ENCODE measurements around the gene RSBN1. TPM values are rescaled to one million over a fixed set of nuclear protein-coding genes. Genes with fewer than 3 reads are reported as not detected.

RSBN1 gene
- total and polyA plus RNA-seq, 2 donors (not counting 1 experiment from before 2014, with no cell fraction given) = 9.4 to 10.2 TPM

- peak in 1 of 2 donors; percentile 42 for TF ChIP-seq CTCF (conservative IDR thresholded peaks at IDR 0.05 in 1 of 2, IDR thresholded peaks at IDR 0.05 in 1 of 2; ENCODE audit: low read depth in 1 of 2, low read length in 2 of 2)
- TF ChIP-seq EZH2 (IDR thresholded peaks at IDR 0.05; ENCODE audit: low read length, missing control alignments) = no peak
- no peak overlapping the region for H2AFZ ChIP-seq (ENCODE audit: low read length)
- no peak overlapping the region for H3K27ac ChIP-seq (ENCODE audit: insufficient read depth, low read length)
- peak; percentile 32 to 74 for DNase-seq (ENCODE audit: low read depth in 2 of 2)
- H4K20me1 ChIP-seq (ENCODE audit: control insufficient read depth, extremely low read depth, insufficient read depth, low read length) = no peaks in the 10 kb centered on the region
- no peaks in the 10 kb centered on the region for H3K27me3 ChIP-seq (ENCODE audit: control insufficient read depth, insufficient read depth, low read length)
- no peaks in the 10 kb centered on the region for H3K36me3 ChIP-seq (ENCODE audit: control insufficient read depth, insufficient read depth, low read length)
- H3K9me3 ChIP-seq (ENCODE audit: control insufficient read depth, insufficient read depth, low read depth, low read length) = no peaks in the 10 kb centered on the region
- H3K4me2 ChIP-seq (ENCODE audit: extremely low read depth, insufficient read depth, low read length) = peak overlapping the region; percentile 49
- no peaks in the 10 kb centered on the region for H3K4me1 ChIP-seq (ENCODE audit: control insufficient read depth, extremely low read depth, insufficient read depth, low read length)
- H3K4me3 ChIP-seq (replicated peaks in 1 of 4; ENCODE audit: control extremely low read depth in 1 of 4, insufficient read depth in 1 of 4, low read depth in 3 of 4, low read length in 4 of 4) = no peak overlapping the region
- no peaks in the 10 kb centered on the region for H3K79me2 ChIP-seq (ENCODE audit: control insufficient read depth, insufficient read depth, low read length)
- no peak overlapping the region for H3K9ac ChIP-seq (ENCODE audit: insufficient read depth, low read length)
Measured at GRCh38 chr1:113835686-113836290, 23.5 kb upstream of the RSBN1 start.

- no peak for DNase-seq (ENCODE audit: low read depth in 2 of 2)
- no peaks in the 10 kb centered on the region for H3K79me2 ChIP-seq (ENCODE audit: control insufficient read depth, insufficient read depth, low read length)
- H3K4me1 ChIP-seq (ENCODE audit: control insufficient read depth, extremely low read depth, insufficient read depth, low read length) = no peaks in the 10 kb centered on the region
- no peak overlapping the region for H2AFZ ChIP-seq (ENCODE audit: low read length)
- no peaks in the 10 kb centered on the region for H3K36me3 ChIP-seq (ENCODE audit: control insufficient read depth, insufficient read depth, low read length)
- no peak overlapping the region for H3K9ac ChIP-seq (ENCODE audit: insufficient read depth, low read length)
- no peaks in the 10 kb centered on the region for H3K9me3 ChIP-seq (ENCODE audit: control insufficient read depth, insufficient read depth, low read depth, low read length)
- no peak overlapping the region for H3K4me3 ChIP-seq (replicated peaks in 1 of 4; ENCODE audit: control extremely low read depth in 1 of 4, insufficient read depth in 1 of 4, low read depth in 3 of 4, low read length in 4 of 4)
- H3K4me2 ChIP-seq (ENCODE audit: extremely low read depth, insufficient read depth, low read length) = no peak overlapping the region
- no peaks in the 10 kb centered on the region for H4K20me1 ChIP-seq (ENCODE audit: control insufficient read depth, extremely low read depth, insufficient read depth, low read length)
- no peak for TF ChIP-seq CTCF (conservative IDR thresholded peaks at IDR 0.05 in 1 of 2, IDR thresholded peaks at IDR 0.05 in 1 of 2; ENCODE audit: low read depth in 1 of 2, low read length in 2 of 2)
- TF ChIP-seq EZH2 (IDR thresholded peaks at IDR 0.05; ENCODE audit: low read length, missing control alignments) = no peak
- H3K27ac ChIP-seq (ENCODE audit: insufficient read depth, low read length) = no peak overlapping the region
- no peaks in the 10 kb centered on the region for H3K27me3 ChIP-seq (ENCODE audit: control insufficient read depth, insufficient read depth, low read length)
Measured at GRCh38 chr1:113834716-113835115, 22.4 kb upstream of the RSBN1 start.

GRCh38 chr1:113830039-113830438 is 17.8 kb upstream of the RSBN1 start:
- H3K4me2 ChIP-seq (ENCODE audit: extremely low read depth, insufficient read depth, low read length) = no peak overlapping the region
- no peak overlapping the region for H3K27ac ChIP-seq (ENCODE audit: insufficient read depth, low read length)
- no peak overlapping the region for H2AFZ ChIP-seq (ENCODE audit: low read length)

More at GRCh38 chr1:113830039-113830438, 17.8 kb upstream of the RSBN1 start:
- Histone ChIP-seq H3K9me3 (ENCODE audit: control insufficient read depth, insufficient read depth, low read depth, low read length) (no peaks in the 10 kb centered on the region), H3K36me3 (ENCODE audit: control insufficient read depth, insufficient read depth, low read length) (no peaks in the 10 kb centered on the region), H3K9ac (ENCODE audit: insufficient read depth, low read length) (no peak overlapping the region), H3K27me3 (ENCODE audit: control insufficient read depth, insufficient read depth, low read length) (no peaks in the 10 kb centered on the region), H3K79me2 (ENCODE audit: control insufficient read depth, insufficient read depth, low read length) (no peaks in the 10 kb centered on the region), H4K20me1 (ENCODE audit: control insufficient read depth, extremely low read depth, insufficient read depth, low read length) (no peaks in the 10 kb centered on the region), H3K4me1 (ENCODE audit: control insufficient read depth, extremely low read depth, insufficient read depth, low read length) (no peaks in the 10 kb centered on the region), H3K4me3 (replicated peaks in 1 of 4; ENCODE audit: control extremely low read depth in 1 of 4, insufficient read depth in 1 of 4, low read depth in 3 of 4, low read length in 4 of 4) (no peak overlapping the region)
- TF ChIP-seq EZH2 (IDR thresholded peaks at IDR 0.05; ENCODE audit: low read length, missing control alignments) (no peak), CTCF (conservative IDR thresholded peaks at IDR 0.05 in 1 of 2, IDR thresholded peaks at IDR 0.05 in 1 of 2; ENCODE audit: low read depth in 1 of 2, low read length in 2 of 2) (no peak)
- DNase-seq (ENCODE audit: low read depth in 2 of 2) = peak in 1 of 2 donors; percentile 55

Measured in fibroblast of lung (primary cell).